Activated T-helper 1 cell treated with anti-CD3 and anti-CD28 coated beads, Interleukin-12 subunit alpha, Interleukin-12 subunit beta, Interleukin-2, Interleukin-4 antibody, amounts not matched to agents 30 ng/mL and 10 ng/mL and 1 ng/mL, durations not matched to agents 14 hours and 24 hours and 36 hours (primary cell): Measurements from ENCODE around the gene CNTN6. TPM values are rescaled to one million over a fixed set of nuclear protein-coding genes. Genes with fewer than 3 reads are reported as not detected.

Experiments
- DNase-seq: peaks from one replicate; pipeline ENCODE4 v3.0.0; 2021; ENCODE audit warnings: low spot score
- H3K27ac Mint-ChIP-seq: one replicate; pipeline ENCODE4 v1.8.0; 2021; ENCODE audit warnings: mild to moderate bottlenecking, mixed read lengths
- H3K27me3 Mint-ChIP-seq: one replicate; pipeline ENCODE4 v1.8.0; 2022; ENCODE audit warnings: mild to moderate bottlenecking, moderate library complexity, mixed read lengths; ENCODE audit not compliant: insufficient read depth
- H3K36me3 Mint-ChIP-seq: one replicate; pipeline ENCODE4 v1.8.0; 2021; ENCODE audit warnings: low read depth, mixed read lengths
- H3K4me1 Mint-ChIP-seq: one replicate; pipeline ENCODE4 v1.8.0; 2021; ENCODE audit warnings: low read depth, mixed read lengths
- H3K4me3 Mint-ChIP-seq: one replicate; pipeline ENCODE4 v1.8.0; 2021; ENCODE audit warnings: mild to moderate bottlenecking, moderate library complexity, mixed read lengths
- H3K9me3 Mint-ChIP-seq: one replicate; pipeline ENCODE4 v1.8.0; 2021; ENCODE audit warnings: mixed read lengths
- intact Hi-C: fragments of 100-400 bp; cut with micrococcal nuclease; formaldehyde crosslinking; loops from one replicate; pipeline ENCODE4 v1.15.1; 2024
- total RNA-seq: library from RNA; stranded (reverse); gene quantifications from 2 replicates; pipeline ENCODE4 v1.2.3, GENCODE V29; 2022

CNTN6 gene
- total RNA-seq, 1 donor from 2014 or later, result not detected

- H3K27me3 Mint-ChIP-seq, result no peaks in the 10 kb centered on the region
- H3K27ac Mint-ChIP-seq, result no peak overlapping the region
- no peak for DNase-seq
- no peak overlapping the region for H3K4me3 Mint-ChIP-seq
- no peaks in the 10 kb centered on the region for H3K36me3 Mint-ChIP-seq
- intact Hi-C loops, result no loop called here
- peaks cover 12% of the 10 kb centered on the region for H3K9me3 Mint-ChIP-seq
- no peaks in the 10 kb centered on the region for H3K4me1 Mint-ChIP-seq
These were observed 307.7 kb downstream of the CNTN6 start for GRCh38 chr3:1400571-1400970.

GRCh38 chr3:1404270-1404962 lies 311.6 kb downstream of the CNTN6 start:
- Mint-ChIP-seq H3K4me3 (no peak overlapping the region), H3K36me3 (no peaks in the 10 kb centered on the region), H3K9me3 (peaks cover 8% of the 10 kb centered on the region), H3K27ac (no peak overlapping the region), H3K4me1 (no peaks in the 10 kb centered on the region), H3K27me3 (no peaks in the 10 kb centered on the region)
- intact Hi-C loops, result no loop called here
- DNase-seq, result no peak

GRCh38 chr3:1406250-1406649 lies 313.4 kb downstream of the CNTN6 start:
- H3K4me3 Mint-ChIP-seq, result no peak overlapping the region
- peaks cover 3% of the 10 kb centered on the region for H3K9me3 Mint-ChIP-seq

GRCh38 chr3:1421577-1421976 lies 328.8 kb downstream of the CNTN6 start:
- Mint-ChIP-seq H3K27me3 (no peaks in the 10 kb centered on the region), H3K27ac (no peak overlapping the region), H3K9me3 (no peaks in the 10 kb centered on the region), H3K4me1 (no peaks in the 10 kb centered on the region), H3K4me3 (no peak overlapping the region), H3K36me3 (no peaks in the 10 kb centered on the region)
- intact Hi-C loops, result no loop called here
- no peak for DNase-seq

More at GRCh38 chr3:1406250-1406649, 313.4 kb downstream of the CNTN6 start:
- Mint-ChIP-seq H3K36me3 (no peaks in the 10 kb centered on the region), H3K27me3 (no peaks in the 10 kb centered on the region), H3K4me1 (no peaks in the 10 kb centered on the region), H3K27ac (no peak overlapping the region)
- no peak for DNase-seq
- intact Hi-C loops, result no loop called here

- intact Hi-C loops, result no loop called here
- no peaks in the 10 kb centered on the region for H3K4me1 Mint-ChIP-seq
- DNase-seq, result no peak
- no peak overlapping the region for H3K4me3 Mint-ChIP-seq
- no peaks in the 10 kb centered on the region for H3K27me3 Mint-ChIP-seq
- no peak overlapping the region for H3K27ac Mint-ChIP-seq
- no peaks in the 10 kb centered on the region for H3K36me3 Mint-ChIP-seq
- H3K9me3 Mint-ChIP-seq, result no peaks in the 10 kb centered on the region
These were observed 330.8 kb downstream of the CNTN6 start for GRCh38 chr3:1423566-1424089.

GRCh38 chr3:1439395-1439794 lies 346.6 kb downstream of the CNTN6 start:
- no peaks in the 10 kb centered on the region for H3K27me3 Mint-ChIP-seq
- no peak overlapping the region for H3K4me3 Mint-ChIP-seq
- intact Hi-C loops, result no loop called here
- no peak overlapping the region for H3K27ac Mint-ChIP-seq
- H3K4me1 Mint-ChIP-seq, result no peaks in the 10 kb centered on the region
- H3K36me3 Mint-ChIP-seq, result no peaks in the 10 kb centered on the region
- peaks cover 3% of the 10 kb centered on the region for H3K9me3 Mint-ChIP-seq
- DNase-seq, result no peak

- Mint-ChIP-seq H3K36me3 (no peaks in the 10 kb centered on the region), H3K9me3 (no peaks in the 10 kb centered on the region), H3K27ac (no peak overlapping the region), H3K4me3 (no peak overlapping the region), H3K27me3 (no peaks in the 10 kb centered on the region), H3K4me1 (no peaks in the 10 kb centered on the region)
- no peak for DNase-seq
- intact Hi-C loops, result no loop called here
These were observed 349.4 kb downstream of the CNTN6 start for GRCh38 chr3:1442271-1442670.

- Mint-ChIP-seq H3K9me3 (no peaks in the 10 kb centered on the region), H3K4me3 (no peak overlapping the region), H3K27ac (no peak overlapping the region), H3K36me3 (no peaks in the 10 kb centered on the region), H3K4me1 (no peaks in the 10 kb centered on the region), H3K27me3 (no peaks in the 10 kb centered on the region)
- intact Hi-C loops, result no loop called here
- DNase-seq, result no peak
These were observed 351.4 kb downstream of the CNTN6 start for GRCh38 chr3:1444195-1444594.

- DNase-seq, result no peak
- intact Hi-C loops, result no loop called here
- Mint-ChIP-seq H3K27ac (no peak overlapping the region), H3K36me3 (no peaks in the 10 kb centered on the region), H3K4me3 (no peak overlapping the region), H3K27me3 (no peaks in the 10 kb centered on the region), H3K9me3 (no peaks in the 10 kb centered on the region), H3K4me1 (no peaks in the 10 kb centered on the region)
These were observed 353.7 kb downstream of the CNTN6 start for GRCh38 chr3:1446531-1446930.

- H3K36me3 Mint-ChIP-seq, result no peaks in the 10 kb centered on the region
- DNase-seq, result no peak
- intact Hi-C loops, result no loop called here
- no peak overlapping the region for H3K4me3 Mint-ChIP-seq
- H3K9me3 Mint-ChIP-seq, result no peaks in the 10 kb centered on the region
- no peaks in the 10 kb centered on the region for H3K4me1 Mint-ChIP-seq
- H3K27ac Mint-ChIP-seq, result no peak overlapping the region
- no peaks in the 10 kb centered on the region for H3K27me3 Mint-ChIP-seq
These were observed 354.6 kb downstream of the CNTN6 start for GRCh38 chr3:1447452-1447851.

- no peaks in the 10 kb centered on the region for H3K27me3 Mint-ChIP-seq
- H3K4me1 Mint-ChIP-seq, result no peaks in the 10 kb centered on the region
- H3K9me3 Mint-ChIP-seq, result no peaks in the 10 kb centered on the region
- intact Hi-C loops, result no loop called here
- no peak overlapping the region for H3K4me3 Mint-ChIP-seq
- no peaks in the 10 kb centered on the region for H3K36me3 Mint-ChIP-seq
- H3K27ac Mint-ChIP-seq, result no peak overlapping the region
- no peak for DNase-seq
These were observed 355.6 kb downstream of the CNTN6 start for GRCh38 chr3:1448443-1448842.
